Coronary artery (tissue), 2 donors: ENCODE data around the gene ADTRP.
A peak's percentile ranks its signal among the peaks of the same experiment; 100 is the strongest.

Experiments
- DNase-seq: peaks from one replicate; pipeline ENCODE4 v3.0.0-alpha.2; 2017; ENCODE audit warnings: low spot score
- H3K27ac ChIP-seq, 2 donors: fragments of 200-600 bp; sonication (generic); one replicate each; pipeline ENCODE4 v1.5.1; 2016 to 2019
- H3K4me3 ChIP-seq: fragments of 200-600 bp; sonication (generic); 2 replicates; pipeline ENCODE4 v1.5.1; 2016; ENCODE audit warnings: mild to moderate bottlenecking, moderate library complexity
- TF ChIP-seq, protein P1 (sequence below): fragments of 200-600 bp; sonication (generic); IDR thresholded peaks from one replicate; pipeline ENCODE4 v1.5.1; 2019; ENCODE audit warnings: antibody characterized with exemption

Gene ADTRP

GRCh38 chr6:11710311-11710761 lies 68.3 kb downstream of the ADTRP start:
- Histone ChIP-seq H3K27ac (peak overlapping the region; percentile 52 to 59), H3K4me3 (no peak overlapping the region)
- TF ChIP-seq, protein P1, sequence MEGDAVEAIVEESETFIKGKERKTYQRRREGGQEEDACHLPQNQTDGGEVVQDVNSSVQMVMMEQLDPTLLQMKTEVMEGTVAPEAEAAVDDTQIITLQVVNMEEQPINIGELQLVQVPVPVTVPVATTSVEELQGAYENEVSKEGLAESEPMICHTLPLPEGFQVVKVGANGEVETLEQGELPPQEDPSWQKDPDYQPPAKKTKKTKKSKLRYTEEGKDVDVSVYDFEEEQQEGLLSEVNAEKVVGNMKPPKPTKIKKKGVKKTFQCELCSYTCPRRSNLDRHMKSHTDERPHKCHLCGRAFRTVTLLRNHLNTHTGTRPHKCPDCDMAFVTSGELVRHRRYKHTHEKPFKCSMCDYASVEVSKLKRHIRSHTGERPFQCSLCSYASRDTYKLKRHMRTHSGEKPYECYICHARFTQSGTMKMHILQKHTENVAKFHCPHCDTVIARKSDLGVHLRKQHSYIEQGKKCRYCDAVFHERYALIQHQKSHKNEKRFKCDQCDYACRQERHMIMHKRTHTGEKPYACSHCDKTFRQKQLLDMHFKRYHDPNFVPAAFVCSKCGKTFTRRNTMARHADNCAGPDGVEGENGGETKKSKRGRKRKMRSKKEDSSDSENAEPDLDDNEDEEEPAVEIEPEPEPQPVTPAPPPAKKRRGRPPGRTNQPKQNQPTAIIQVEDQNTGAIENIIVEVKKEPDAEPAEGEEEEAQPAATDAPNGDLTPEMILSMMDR, result no peak

GRCh38 chr6:11706171-11706570 lies 72.4 kb downstream of the ADTRP start:
- Histone ChIP-seq H3K4me3 (no peak overlapping the region), H3K27ac (no peak overlapping the region)
- TF ChIP-seq, protein P1, result no peak
- no peak for DNase-seq

More at GRCh38 chr6:11710311-11710761, 68.3 kb downstream of the ADTRP start:
- no peak for DNase-seq

DNA sequence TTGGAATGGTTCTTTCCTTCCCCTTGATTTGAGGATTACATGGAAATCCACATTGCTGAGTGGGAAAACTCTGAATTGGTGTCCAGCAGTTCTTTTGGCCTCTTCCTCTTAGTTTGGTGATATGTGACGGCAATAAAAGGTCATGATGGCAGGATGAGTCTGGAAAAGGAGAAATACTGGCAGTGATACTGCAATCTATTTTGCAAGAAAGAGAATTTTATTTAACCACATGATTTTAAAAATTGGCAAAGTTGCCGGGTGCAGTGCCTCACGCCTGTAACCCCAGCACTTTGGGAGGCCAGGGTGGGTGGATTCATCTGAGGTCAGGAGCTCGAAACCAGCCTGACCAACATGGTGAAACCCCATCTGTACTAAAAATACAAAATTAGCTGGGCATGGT lies 73.1 kb downstream of the ADTRP start:
- no peak for DNase-seq
- Histone ChIP-seq H3K4me3 (no peak overlapping the region), H3K27ac (no peak overlapping the region)
- TF ChIP-seq, protein P1, result no peak

DNA sequence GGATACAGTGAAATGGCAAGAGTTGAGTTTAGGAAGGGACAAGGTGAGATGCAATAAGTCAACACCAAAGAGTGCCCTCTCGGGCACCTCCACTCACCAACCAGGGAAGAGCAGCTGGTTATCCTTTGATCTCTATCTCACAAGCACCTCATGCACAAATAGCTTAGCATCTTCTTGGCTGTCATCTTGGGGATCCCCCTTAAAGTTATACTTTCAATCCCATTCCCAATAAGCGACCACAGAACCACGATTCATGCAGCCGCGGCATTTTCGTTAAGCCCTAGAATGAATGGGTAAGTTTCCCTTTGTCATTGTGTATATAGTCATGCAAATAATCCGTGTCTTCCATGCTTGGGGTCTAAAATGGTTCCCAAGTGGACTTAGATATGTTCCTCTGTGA lies 73.5 kb downstream of the ADTRP start:
- no peak overlapping the region for H3K27ac ChIP-seq
- no peak overlapping the region for H3K4me3 ChIP-seq
- TF ChIP-seq, protein P1, result no peak
- no peak for DNase-seq

DNA sequence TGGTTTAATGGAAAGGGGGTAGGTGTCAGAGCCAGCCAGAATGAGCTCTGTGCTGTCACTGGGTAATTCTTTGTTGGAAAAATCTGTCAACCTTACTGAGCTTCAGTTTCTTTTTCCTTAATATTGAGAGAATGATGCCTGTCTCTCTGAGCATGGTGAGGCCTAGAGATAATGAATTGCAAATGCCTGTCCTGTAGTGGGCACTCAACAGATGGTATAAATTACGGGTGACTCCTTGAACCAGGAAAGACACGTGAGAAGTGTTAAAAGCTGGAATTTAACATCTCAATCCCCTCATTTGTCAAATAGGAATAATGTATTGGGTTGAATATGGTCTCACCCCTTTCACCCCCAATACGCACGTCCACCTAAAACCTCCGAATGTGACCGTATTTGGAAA lies 74.9 kb downstream of the ADTRP start:
- no peak overlapping the region for H3K4me3 ChIP-seq
- DNase-seq, result no peak
- TF ChIP-seq, protein P1, result no peak

DNA sequence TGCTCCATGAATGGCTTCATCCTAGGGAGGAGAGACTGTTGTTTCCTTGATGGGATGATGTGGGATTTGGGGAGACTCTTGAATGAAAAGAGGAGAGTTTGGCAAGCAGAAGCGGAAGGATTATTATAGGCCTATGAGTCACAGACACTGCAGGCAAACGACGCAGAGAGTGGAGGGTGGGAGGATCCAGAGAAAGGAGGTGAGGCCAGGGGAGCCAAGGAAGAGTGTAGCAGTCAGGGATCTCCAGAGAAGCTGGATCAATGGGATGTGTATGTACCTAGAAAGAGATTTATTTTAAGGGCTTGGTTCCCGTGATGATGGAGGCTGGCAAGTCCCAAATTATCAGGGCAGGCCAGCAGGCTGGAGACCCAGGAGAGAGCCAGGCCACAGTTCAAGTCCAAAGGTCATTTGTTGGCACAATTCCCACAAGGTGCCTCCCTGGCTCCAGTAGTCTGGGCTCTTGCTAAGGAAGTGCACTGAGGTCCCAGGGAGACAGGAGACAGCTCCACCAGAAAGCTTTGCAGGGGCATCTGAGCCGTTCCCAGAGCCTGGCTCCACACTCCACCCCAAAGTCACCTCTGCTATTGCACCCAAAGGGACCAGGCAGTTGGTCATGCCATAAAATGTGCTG lies 76.0 kb downstream of the ADTRP start:
- Histone ChIP-seq H3K4me3 (no peak overlapping the region), H3K27ac (no peak overlapping the region)
- DNase-seq, result no peak
- TF ChIP-seq, protein P1, result no peak

More for the DNA sequence above, 74.9 kb downstream of the ADTRP start:
- no peak overlapping the region for H3K27ac ChIP-seq

DNA sequence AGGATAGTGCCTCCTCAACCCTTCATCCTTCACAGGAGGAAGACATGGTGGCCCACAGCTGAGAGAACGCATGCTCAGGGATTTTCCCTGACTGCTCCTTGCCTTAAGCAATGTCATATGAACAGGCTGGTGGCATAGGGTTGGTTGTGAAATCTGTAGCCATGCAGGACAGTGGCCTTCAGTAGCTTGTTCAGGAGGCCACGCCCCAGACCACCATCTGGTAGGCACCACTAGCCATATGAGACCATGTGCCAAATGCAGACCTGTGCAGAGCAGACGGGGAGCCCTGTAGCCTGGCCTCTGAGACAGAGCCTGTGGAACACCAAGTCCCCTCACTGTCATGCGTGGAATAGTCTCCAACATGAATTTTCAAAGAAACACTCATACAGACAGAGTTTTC lies 76.5 kb downstream of the ADTRP start:
- Histone ChIP-seq H3K27ac (peak overlapping the region in 1 of 2 donors; percentile 18), H3K4me3 (no peak overlapping the region)
- TF ChIP-seq, protein P1, result no peak
- no peak for DNase-seq
